ENCODE results near the gene DNM2.

- TF ChIP-seq EP300 (IDR thresholded peaks at IDR 0.05): no peak
- TF ChIP-seq CTCF (IDR thresholded peaks at IDR 0.05): no peak
- TF ChIP-seq POLR2A (IDR thresholded peaks at IDR 0.05): no peak
- no peak for TF ChIP-seq POLR2AphosphoS5 (IDR thresholded peaks at IDR 0.05)
Observed at GRCh38 chr19:10680545-10681135, 37.2 kb upstream of the DNM2 start.

Data from suprapubic skin (tissue), 4 donors.